PC-9 (cell line): ENCODE results near the gene MBTPS1. TPM values are rescaled to one million over a fixed set of nuclear protein-coding genes. Genes with fewer than 3 reads are reported as not detected.

Source experiments
- BruUV-seq: library from RNA; stranded (reverse); fragments of 400-500 nt; replicated peaks from 2 replicates; lab custom pipeline; 2021; lab: Mats Ljungman, UMichigan
- CTCF ChIA-PET: fragments of 300-600 bp; sonication (Branson Sonifier 250); formaldehyde crosslinking; loops from one replicate; lab custom pipeline; 2022; ENCODE audit warnings: antibody characterized with exemption; lab: Charles Lee
- POLR2A ChIA-PET: fragments of 300-600 bp; sonication (Branson Sonifier 250); formaldehyde crosslinking; loops from one replicate; lab custom pipeline; 2022; ENCODE audit warnings: antibody characterized with exemption; ENCODE audit not compliant: unreplicated experiment; lab: Charles Lee
- DNase-seq, 2 experiments: peaks; one replicate each; pipeline versions ENCODE4 v3.0.0 to v3.0.0-alpha.2; 2015 to 2022; ENCODE audit warnings: mixed read lengths in 1 of 2
- H2AFZ ChIP-seq: fragments of 200-600 bp; sonication (generic); 2 replicates; pipeline ENCODE4 v1.8.1; 2017; ENCODE audit warnings: antibody characterized with exemption
- H3F3A ChIP-seq: fragments of 200-600 bp; sonication (generic); 2 replicates; pipeline ENCODE4 v1.8.1; 2017; ENCODE audit warnings: antibody characterized with exemption, mild to moderate bottlenecking, low read depth; ENCODE audit not compliant: insufficient read depth
- H3K27ac ChIP-seq: fragments of 200-600 bp; sonication (generic); 2 replicates; pipeline ENCODE4 v1.6.1; 2016; ENCODE audit warnings: mixed run types
- H3K27me3 ChIP-seq: fragments of 200-600 bp; sonication (generic); 2 replicates; pipeline ENCODE4 v1.6.1; 2016; ENCODE audit warnings: low read depth, mixed run types; ENCODE audit not compliant: insufficient read depth
- H3K36me3 ChIP-seq: fragments of 200-600 bp; sonication (generic); 2 replicates; pipeline ENCODE4 v1.6.1; 2016; ENCODE audit warnings: low read depth, mixed run types
- H3K4me1 ChIP-seq: fragments of 200-600 bp; sonication (generic); replicated peaks from 2 replicates; pipeline ENCODE4 v1.6.1; 2016; ENCODE audit warnings: mixed run types; ENCODE audit not compliant: insufficient read depth
- H3K4me2 ChIP-seq: fragments of 200-600 bp; sonication (generic); 2 replicates; pipeline ENCODE4 v1.6.1; 2017; ENCODE audit warnings: mixed run types
- H3K4me3 ChIP-seq: fragments of 200-600 bp; sonication (generic); 2 replicates; pipeline ENCODE4 v1.6.1; 2016; ENCODE audit warnings: mixed run types
- H3K79me2 ChIP-seq: fragments of 200-600 bp; sonication (generic); 2 replicates; pipeline ENCODE4 v1.6.1; 2017; ENCODE audit warnings: low read depth, mixed run types
- H3K9me2 ChIP-seq: fragments of 200-600 bp; sonication (generic); 2 replicates; pipeline ENCODE4 v1.8.1; 2017; ENCODE audit warnings: mild to moderate bottlenecking; ENCODE audit not compliant: insufficient read depth
- H3K9me3 ChIP-seq: fragments of 200-600 bp; sonication (generic); 2 replicates; pipeline ENCODE4 v1.8.1; 2016; ENCODE audit warnings: low read depth; ENCODE audit not compliant: insufficient read depth
- H4K20me1 ChIP-seq: fragments of 200-600 bp; sonication (generic); 2 replicates; pipeline ENCODE4 v1.8.1; 2017; ENCODE audit not compliant: insufficient read depth
- CTCF ChIP-seq: fragments of 200-600 bp; sonication (generic); conservative IDR thresholded peaks from 2 replicates; pipeline ENCODE4 v1.6.1; 2017; ENCODE audit warnings: mixed run types, antibody characterized with exemption, mild to moderate bottlenecking, moderate library complexity
- EZH2 ChIP-seq: fragments of 200-600 bp; sonication (generic); IDR thresholded peaks from 2 replicates; pipeline ENCODE4 v1.8.0; 2017; ENCODE audit warnings: antibody characterized with exemption, low read depth
- intact Hi-C: fragments of 100-400 bp; cut with micrococcal nuclease; formaldehyde crosslinking; loops from one replicate; pipeline ENCODE4 v1.10.0; 2022; ENCODE audit not compliant: unreplicated experiment
- total RNA-seq: library from RNA; stranded (reverse); gene quantifications from 2 replicates; pipeline ENCODE4 v1.2.3, GENCODE V29; 2021

The MBTPS1 gene
- total RNA-seq, 1 experiment from 2014 or later, result 96.0 TPM

- no peak for TF ChIP-seq EZH2
- TF ChIP-seq CTCF, result no peak
- no peaks in the 10 kb centered on the region for H3K9me2 ChIP-seq
- 0 out of 2 replicates have a peak, but pooled peaks cover 5% of the 10 kb centered on the region for H4K20me1 ChIP-seq
- no peak overlapping the region for H3K4me2 ChIP-seq
- BruUV-seq, result no TSS peak
- H3K4me3 ChIP-seq, result no peak overlapping the region
- CTCF ChIA-PET, result interaction anchor here (0.7 kb wide), 1 partner anchor 143 kb away, joined by 4 read pairs; the partner anchor contains the start of gene OSGIN1
- DNase-seq, result no peak
- H3K79me2 ChIP-seq, result peaks cover 24% of the 10 kb centered on the region
- H2AFZ ChIP-seq, result no peak overlapping the region
- peaks cover 31% of the 10 kb centered on the region for H3K36me3 ChIP-seq
- peak overlapping the region; percentile 40; the same call in 1 of the 2 replicates for H3K27ac ChIP-seq
- H3K27me3 ChIP-seq, result no peaks in the 10 kb centered on the region
- POLR2A ChIA-PET, result no interaction called here
- H3F3A ChIP-seq, result peaks cover 10% of the 10 kb centered on the region
- intact Hi-C loops, result no loop called here
- no peaks in the 10 kb centered on the region for H3K9me3 ChIP-seq
- H3K4me1 ChIP-seq, result peaks cover 17% of the 10 kb centered on the region
Measured at GRCh38 chr16:84095466-84095865, 21.3 kb downstream of the MBTPS1 start.

GRCh38 chr16:84093879-84094270 lies 22.9 kb downstream of the MBTPS1 start:
- no TSS peak for BruUV-seq
- peaks cover 30% of the 10 kb centered on the region for H3K36me3 ChIP-seq

GRCh38 chr16:84093120-84093878 lies 23.4 kb downstream of the MBTPS1 start:
- H3K36me3 ChIP-seq, result peaks cover 27% of the 10 kb centered on the region
- H3K79me2 ChIP-seq, result peaks cover 8% of the 10 kb centered on the region
- TF ChIP-seq CTCF, result no peak
- no peak for TF ChIP-seq EZH2
- H3K4me2 ChIP-seq, result no peak overlapping the region
- no peaks in the 10 kb centered on the region for H4K20me1 ChIP-seq
- H3K27me3 ChIP-seq, result no peaks in the 10 kb centered on the region
- CTCF ChIA-PET, result no interaction called here
- no peaks in the 10 kb centered on the region; the same call in 1 of the 2 replicates for H3K4me1 ChIP-seq
- H3K9me3 ChIP-seq, result no peaks in the 10 kb centered on the region
- no peak overlapping the region for H3K27ac ChIP-seq
- no peaks in the 10 kb centered on the region; the same call in 1 of the 2 replicates for H3F3A ChIP-seq
- DNase-seq, result no peak
- H3K4me3 ChIP-seq, result no peak overlapping the region
- H2AFZ ChIP-seq, result no peak overlapping the region
- no TSS peak for BruUV-seq
- POLR2A ChIA-PET, result no interaction called here
- H3K9me2 ChIP-seq, result no peaks in the 10 kb centered on the region
- intact Hi-C loops, result no loop called here

More at GRCh38 chr16:84093879-84094270, 22.9 kb downstream of the MBTPS1 start:
- no peak for TF ChIP-seq EZH2
- no peak for TF ChIP-seq CTCF
- ChIA-PET POLR2A (no interaction called here), CTCF (no interaction called here)
- peaks cover 13% of the 10 kb centered on the region for H3K79me2 ChIP-seq
- H3K9me3 ChIP-seq, result no peaks in the 10 kb centered on the region
- DNase-seq, result no peak
- H3K4me3 ChIP-seq, result no peak overlapping the region
- intact Hi-C loops, result no loop called here
- peaks cover 3% of the 10 kb centered on the region for H3K4me1 ChIP-seq
- H3F3A ChIP-seq, result no peaks in the 10 kb centered on the region
- no peak overlapping the region for H3K27ac ChIP-seq
- H3K27me3 ChIP-seq, result no peaks in the 10 kb centered on the region
- H3K4me2 ChIP-seq, result no peak overlapping the region
- no peak overlapping the region for H2AFZ ChIP-seq
- no peaks in the 10 kb centered on the region for H4K20me1 ChIP-seq
- no peaks in the 10 kb centered on the region for H3K9me2 ChIP-seq
